Tibial artery (tissue), 4 donors: ENCODE measurements around the gene FHL3.
A peak's percentile ranks its signal among the peaks of the same experiment; 100 is the strongest.

ENCODE experiments used
- DNase-seq, 2 donors: peaks; one replicate each; pipeline ENCODE4 v3.0.0-alpha.2; 2019
- H3K27ac ChIP-seq, 2 donors: fragments of 200-600 bp; sonication (generic) in 1 of 2; 1 replicate in 1 of 2; 2 replicates in 1 of 2; pipeline ENCODE4 v1.5.1; 2018 to 2019; ENCODE audit warnings: mild to moderate bottlenecking in 1 of 2
- H3K27me3 ChIP-seq, 2 donors: fragments of 200-600 bp; sonication (generic) in 1 of 2; one replicate each; pipeline versions ENCODE4 v1.5.1 to v1.6.0; 2016 to 2019
- H3K36me3 ChIP-seq, 3 donors: fragments of 200-600 bp; sonication (generic) in 2 of 3; one replicate each; pipeline ENCODE4 v1.5.1; 2016 to 2019; ENCODE audit warnings: mild to moderate bottlenecking in 2 of 3
- H3K4me1 ChIP-seq, 4 donors: fragments of 200-600 bp; sonication (generic) in 2 of 4; 1 replicate in 3 of 4; 2 replicates in 1 of 4; pipeline ENCODE4 v1.5.1; 2016 to 2019
- H3K4me3 ChIP-seq, 2 donors: fragments of 200-600 bp; sonication (generic) in 1 of 2; 1 replicate in 1 of 2; 2 replicates in 1 of 2; pipeline ENCODE4 v1.5.1; 2018 to 2019; ENCODE audit warnings: mild to moderate bottlenecking in 2 of 2
- H3K9me3 ChIP-seq, 3 donors: fragments of 200-600 bp; sonication (generic) in 1 of 3; one replicate each; pipeline ENCODE4 v1.5.1; 2016 to 2019
- intact Hi-C: fragments of 100-400 bp; cut with DNase I; formaldehyde crosslinking; loops from one replicate; pipeline ENCODE4 v1.15.0; 2023; ENCODE audit warnings: low total_unique reads
- TF ChIP-seq, protein P1 (sequence below), 2 experiments: fragments of 200-600 bp in 1 of 2; fragments of 450-650 bp in 1 of 2; IDR thresholded peaks; one replicate each; pipeline ENCODE4 v1.5.1; 2017 to 2019; ENCODE audit warnings: antibody characterized with exemption in 2 of 2, mild to moderate bottlenecking in 1 of 2, moderate library complexity in 1 of 2

FHL3 gene

DNA sequence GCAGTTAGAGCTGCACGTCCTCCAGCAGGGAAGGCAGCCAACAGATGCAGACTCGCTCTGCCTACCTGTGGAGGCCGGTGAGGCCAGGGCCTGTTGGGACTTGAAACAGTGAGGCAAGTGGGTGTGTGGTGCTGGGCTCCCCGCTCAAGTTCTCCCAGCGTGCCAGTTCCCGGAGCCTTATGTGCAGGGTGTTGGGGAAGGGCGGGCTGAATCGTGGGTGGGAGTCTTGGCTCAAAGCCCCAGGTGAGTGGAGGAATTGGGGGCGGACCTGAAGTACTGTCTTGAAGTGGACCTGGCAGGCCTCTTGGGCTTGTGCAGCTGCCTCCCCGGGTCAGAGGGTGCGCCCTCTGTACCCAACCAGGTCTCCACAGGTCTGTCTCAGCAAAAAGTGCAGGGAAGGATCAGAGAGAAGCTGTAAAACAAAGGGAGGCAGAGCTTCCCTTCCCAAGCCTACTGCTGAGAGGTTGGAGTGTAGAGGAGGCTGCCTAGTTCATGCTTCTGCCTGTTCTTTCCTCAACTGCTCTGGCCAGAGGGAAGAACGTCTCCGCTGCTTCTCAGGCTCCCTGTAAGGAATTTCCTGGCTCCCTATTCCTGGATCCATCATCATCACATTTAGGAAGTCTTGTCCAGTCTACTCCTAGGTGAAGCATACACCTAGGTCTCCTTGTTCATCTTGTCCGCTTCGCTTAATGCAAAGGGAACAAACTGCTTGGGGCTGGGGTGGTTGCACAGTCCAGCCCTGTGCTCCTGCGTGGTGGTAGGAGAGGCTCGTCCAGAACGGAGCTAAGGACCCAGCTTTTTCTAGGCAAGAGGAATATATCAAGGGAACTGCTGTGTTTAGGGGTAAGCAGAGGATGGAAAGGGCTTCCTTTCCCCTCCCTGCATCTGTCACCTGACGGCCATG lies 22.1 kb upstream of the FHL3 start:
- Histone ChIP-seq H3K27ac (no peak overlapping the region), H3K27me3 (peaks cover 0 to 8% of the 10 kb centered on the region in 2 donors), H3K4me1 (peaks cover 0 to 27% (median 19%) of the 10 kb centered on the region in 4 donors), H3K9me3 (no peaks in the 10 kb centered on the region), H3K4me3 (no peak overlapping the region), H3K36me3 (peaks cover 34 to 47% (median 42%) of the 10 kb centered on the region in 3 donors)
- TF ChIP-seq, protein P1, sequence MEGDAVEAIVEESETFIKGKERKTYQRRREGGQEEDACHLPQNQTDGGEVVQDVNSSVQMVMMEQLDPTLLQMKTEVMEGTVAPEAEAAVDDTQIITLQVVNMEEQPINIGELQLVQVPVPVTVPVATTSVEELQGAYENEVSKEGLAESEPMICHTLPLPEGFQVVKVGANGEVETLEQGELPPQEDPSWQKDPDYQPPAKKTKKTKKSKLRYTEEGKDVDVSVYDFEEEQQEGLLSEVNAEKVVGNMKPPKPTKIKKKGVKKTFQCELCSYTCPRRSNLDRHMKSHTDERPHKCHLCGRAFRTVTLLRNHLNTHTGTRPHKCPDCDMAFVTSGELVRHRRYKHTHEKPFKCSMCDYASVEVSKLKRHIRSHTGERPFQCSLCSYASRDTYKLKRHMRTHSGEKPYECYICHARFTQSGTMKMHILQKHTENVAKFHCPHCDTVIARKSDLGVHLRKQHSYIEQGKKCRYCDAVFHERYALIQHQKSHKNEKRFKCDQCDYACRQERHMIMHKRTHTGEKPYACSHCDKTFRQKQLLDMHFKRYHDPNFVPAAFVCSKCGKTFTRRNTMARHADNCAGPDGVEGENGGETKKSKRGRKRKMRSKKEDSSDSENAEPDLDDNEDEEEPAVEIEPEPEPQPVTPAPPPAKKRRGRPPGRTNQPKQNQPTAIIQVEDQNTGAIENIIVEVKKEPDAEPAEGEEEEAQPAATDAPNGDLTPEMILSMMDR (IDR thresholded peaks at IDR 0.05): no peak
- no peak for DNase-seq
- intact Hi-C loops: no loop called here

DNA sequence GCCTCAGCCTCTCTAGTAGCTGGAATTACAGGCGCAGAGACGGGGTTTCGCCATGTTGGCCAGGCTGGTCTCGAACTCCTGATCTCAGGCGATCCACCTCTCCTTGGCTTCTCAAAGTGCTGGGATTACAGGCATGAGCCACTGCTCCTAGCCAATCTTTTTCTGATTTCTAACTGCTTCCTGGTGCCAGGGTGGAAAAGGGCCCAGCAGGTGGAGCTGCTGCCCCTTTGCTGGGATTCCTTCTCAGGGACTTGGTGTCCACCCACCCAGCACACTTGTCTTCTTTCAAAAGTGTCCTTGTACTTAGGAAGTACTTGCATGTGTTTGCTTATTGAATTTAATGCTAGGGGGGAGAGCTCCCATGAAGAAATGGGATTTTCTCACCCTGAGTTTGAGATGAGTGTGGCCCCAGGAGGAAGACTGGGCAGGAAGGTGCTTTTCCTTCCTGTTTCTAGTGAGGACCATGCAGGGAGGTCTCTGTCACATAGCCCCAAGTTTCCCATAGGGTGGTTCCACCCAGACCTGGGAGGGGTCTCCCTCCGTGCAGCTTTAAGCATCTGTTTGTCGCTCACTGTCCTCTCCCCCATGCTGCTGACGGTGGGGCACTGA lies 21.4 kb upstream of the FHL3 start:
- H3K27ac ChIP-seq: no peak overlapping the region
- intact Hi-C loops: no loop called here
- H3K4me3 ChIP-seq: no peak overlapping the region
- no peaks in the 10 kb centered on the region for H3K9me3 ChIP-seq
- H3K4me1 ChIP-seq: peaks cover 0 to 27% (median 19%) of the 10 kb centered on the region in 4 donors
- peaks cover 0 to 8% of the 10 kb centered on the region in 2 donors for H3K27me3 ChIP-seq
- DNase-seq: no peak
- peaks cover 41 to 55% (median 49%) of the 10 kb centered on the region in 3 donors for H3K36me3 ChIP-seq
- TF ChIP-seq, protein P1 (IDR thresholded peaks at IDR 0.05): peak in 1 of 2 experiments; percentile 42

DNA sequence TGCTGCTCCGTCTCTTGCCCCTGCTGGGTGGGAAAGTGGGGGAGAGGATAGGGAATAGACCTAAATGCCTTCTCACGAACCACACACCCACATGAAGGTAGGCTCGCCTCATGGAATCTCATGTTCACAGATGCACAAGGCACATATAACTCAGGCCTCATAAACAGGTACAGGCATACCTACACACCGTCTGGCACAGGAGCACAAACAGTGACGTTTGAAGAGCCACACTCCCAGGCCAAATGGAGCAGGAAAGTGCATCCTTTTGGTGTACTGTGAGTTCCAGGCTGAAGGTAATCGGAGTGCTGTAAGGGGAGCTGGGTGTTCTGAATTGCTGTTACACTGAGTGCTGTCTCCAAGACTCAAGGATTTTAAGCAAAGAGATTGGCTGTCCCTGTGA lies 20.4 kb upstream of the FHL3 start:
- Histone ChIP-seq H3K9me3 (no peaks in the 10 kb centered on the region), H3K27ac (no peak overlapping the region), H3K27me3 (peaks cover 0 to 3% of the 10 kb centered on the region in 2 donors), H3K36me3 (peaks cover 51 to 65% (median 59%) of the 10 kb centered on the region in 3 donors), H3K4me3 (no peak overlapping the region), H3K4me1 (peaks cover 0 to 21% (median 19%) of the 10 kb centered on the region in 4 donors)
- intact Hi-C loops: no loop called here
- DNase-seq: no peak
- TF ChIP-seq, protein P1 (IDR thresholded peaks at IDR 0.05): no peak

DNA sequence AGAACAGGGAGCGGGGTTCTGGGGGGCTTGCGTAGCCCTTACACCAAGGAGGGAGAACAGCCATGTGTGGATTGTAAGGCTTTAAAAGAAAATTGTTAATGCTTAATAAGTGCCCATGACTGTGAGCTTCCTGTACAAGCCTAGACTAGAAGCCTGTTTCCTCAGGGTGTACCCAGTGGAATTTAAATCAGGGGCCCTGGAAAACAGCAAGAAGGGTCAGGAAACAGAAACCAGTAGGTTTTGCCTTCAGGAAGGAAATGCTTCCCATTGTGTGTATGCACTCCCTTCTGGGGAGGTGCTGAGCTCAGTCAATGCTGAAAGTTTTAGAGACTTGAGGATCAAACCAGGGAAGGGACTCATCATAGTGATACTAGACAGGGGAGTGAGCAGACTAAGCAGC lies 19.9 kb upstream of the FHL3 start:
- no peak overlapping the region for H3K4me3 ChIP-seq
- H3K27ac ChIP-seq: no peak overlapping the region
- peaks cover 0 to 16% (median 15%) of the 10 kb centered on the region in 4 donors for H3K4me1 ChIP-seq
- DNase-seq: no peak
- intact Hi-C loops: no loop called here
- no peaks in the 10 kb centered on the region for H3K27me3 ChIP-seq
- peaks cover 55 to 69% (median 64%) of the 10 kb centered on the region in 3 donors for H3K36me3 ChIP-seq
- no peaks in the 10 kb centered on the region for H3K9me3 ChIP-seq
- TF ChIP-seq, protein P1 (IDR thresholded peaks at IDR 0.05): no peak

DNA sequence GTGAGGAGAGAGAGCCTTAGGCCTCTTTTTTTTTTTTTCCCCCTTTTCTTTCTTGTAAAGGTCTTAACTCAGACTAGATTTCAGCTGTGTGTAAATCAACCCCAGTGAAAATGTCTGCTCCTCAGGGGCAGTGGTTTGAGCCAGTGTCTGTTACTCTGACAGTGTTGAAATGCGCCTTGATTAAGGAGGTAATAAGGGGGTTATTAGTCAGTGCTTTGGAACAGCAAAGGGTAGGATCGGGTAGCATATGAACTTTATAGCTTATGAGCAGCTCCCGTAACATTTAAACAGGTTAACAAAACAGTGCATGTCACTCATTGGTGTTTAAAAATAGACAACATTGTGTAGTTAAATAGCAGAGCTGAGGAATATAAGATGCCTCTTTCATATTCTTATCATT lies 17.5 kb upstream of the FHL3 start:
- Histone ChIP-seq H3K27me3 (no peaks in the 10 kb centered on the region), H3K4me3 (no peak overlapping the region), H3K27ac (no peak overlapping the region), H3K9me3 (no peaks in the 10 kb centered on the region), H3K4me1 (no peaks in the 10 kb centered on the region), H3K36me3 (peaks cover 77 to 91% (median 88%) of the 10 kb centered on the region in 3 donors)
- TF ChIP-seq, protein P1 (IDR thresholded peaks at IDR 0.05): no peak
- DNase-seq: no peak
- intact Hi-C loops: no loop called here
